Osteocyte (in vitro differentiated cells): ENCODE measurements around the gene TEDC2. TPM values are rescaled to one million over a fixed set of nuclear protein-coding genes. Genes with fewer than 3 reads are reported as not detected.

Experiments
- DNase-seq: peaks from one replicate; pipeline ENCODE4 v3.0.0; 2021; ENCODE audit warnings: mixed read lengths; ENCODE audit not compliant: unreplicated experiment; ENCODE audit errors: extremely low spot score
- H3K27ac Mint-ChIP-seq: one replicate; pipeline ENCODE4 v1.8.0; 2021; ENCODE audit warnings: mild to moderate bottlenecking, mixed read lengths; ENCODE audit not compliant: unreplicated experiment
- H3K27me3 Mint-ChIP-seq: one replicate; pipeline ENCODE4 v1.8.0; 2021; ENCODE audit warnings: mixed read lengths; ENCODE audit not compliant: unreplicated experiment
- H3K36me3 Mint-ChIP-seq: one replicate; pipeline ENCODE4 v1.8.0; 2021; ENCODE audit warnings: mixed read lengths; ENCODE audit not compliant: unreplicated experiment
- H3K4me1 Mint-ChIP-seq: one replicate; pipeline ENCODE4 v1.8.0; 2021; ENCODE audit warnings: mixed read lengths; ENCODE audit not compliant: unreplicated experiment
- H3K4me3 Mint-ChIP-seq: one replicate; pipeline ENCODE4 v1.8.0; 2021; ENCODE audit warnings: mild to moderate bottlenecking, moderate library complexity, mixed read lengths; ENCODE audit not compliant: unreplicated experiment
- H3K9me3 Mint-ChIP-seq: one replicate; pipeline ENCODE4 v1.8.0; 2021; ENCODE audit warnings: mixed read lengths; ENCODE audit not compliant: unreplicated experiment
- CTCF ChIP-seq: fragments of 200-600 bp; sonication (generic); IDR thresholded peaks from 2 replicates; pipeline ENCODE4 v1.5.0; 2021; ENCODE audit warnings: antibody characterized with exemption, mild to moderate bottlenecking, moderate library complexity
- total RNA-seq: library from RNA; stranded (reverse); gene quantifications from 2 replicates; pipeline ENCODE4 v1.2.1, GENCODE V29; 2021

The TEDC2 gene
- total RNA-seq, 1 donor from 2014 or later, result 4.4 TPM

GRCh38 chr16:2449118-2449517, 10.8 kb upstream of the TEDC2 start:
- Mint-ChIP-seq H3K4me3 (no peak overlapping the region), H3K36me3 (peaks cover 22% of the 10 kb centered on the region), H3K27me3 (no peaks in the 10 kb centered on the region), H3K27ac (no peak overlapping the region), H3K9me3 (no peaks in the 10 kb centered on the region), H3K4me1 (no peaks in the 10 kb centered on the region)
- no peak for TF ChIP-seq CTCF
- no peak for DNase-seq

GRCh38 chr16:2450535-2450934, 9.4 kb upstream of the TEDC2 start:
- Mint-ChIP-seq H3K27ac (no peak overlapping the region), H3K9me3 (no peaks in the 10 kb centered on the region), H3K4me1 (no peaks in the 10 kb centered on the region), H3K4me3 (no peak overlapping the region), H3K27me3 (no peaks in the 10 kb centered on the region), H3K36me3 (peaks cover 18% of the 10 kb centered on the region)
- no peak for TF ChIP-seq CTCF
- DNase-seq, result no peak

GRCh38 chr16:2450975-2451381, 8.9 kb upstream of the TEDC2 start:
- H3K4me3 Mint-ChIP-seq, result no peak overlapping the region
- no peak for TF ChIP-seq CTCF
- no peak overlapping the region for H3K27ac Mint-ChIP-seq
- no peak for DNase-seq
- H3K4me1 Mint-ChIP-seq, result no peaks in the 10 kb centered on the region
- H3K36me3 Mint-ChIP-seq, result peaks cover 19% of the 10 kb centered on the region
- H3K27me3 Mint-ChIP-seq, result no peaks in the 10 kb centered on the region
- no peaks in the 10 kb centered on the region for H3K9me3 Mint-ChIP-seq

GRCh38 chr16:2451851-2452320, 8.0 kb upstream of the TEDC2 start:
- Mint-ChIP-seq H3K27ac (no peak overlapping the region), H3K36me3 (peaks cover 19% of the 10 kb centered on the region), H3K9me3 (no peaks in the 10 kb centered on the region), H3K4me1 (no peaks in the 10 kb centered on the region), H3K27me3 (no peaks in the 10 kb centered on the region), H3K4me3 (no peak overlapping the region)
- no peak for DNase-seq
- no peak for TF ChIP-seq CTCF

GRCh38 chr16:2452650-2453049, 7.3 kb upstream of the TEDC2 start:
- Mint-ChIP-seq H3K4me1 (peaks cover 2% of the 10 kb centered on the region), H3K36me3 (peaks cover 19% of the 10 kb centered on the region), H3K9me3 (no peaks in the 10 kb centered on the region), H3K27me3 (no peaks in the 10 kb centered on the region), H3K27ac (no peak overlapping the region), H3K4me3 (no peak overlapping the region)
- TF ChIP-seq CTCF, result no peak
- DNase-seq, result no peak
